ENCODE results near the gene UBE2E3.

Gene UBE2E3

GRCh38 chr2:180959787-180960186, 20.6 kb upstream of the UBE2E3 start:
- no peaks in the 10 kb centered on the region for H3K36me3 ChIP-seq (ENCODE audit: insufficient read depth, low read length)
- H2AFZ ChIP-seq (ENCODE audit: low read depth, low read length), result no peak overlapping the region
- no peak for DNase-seq
- peaks cover 45% of the 10 kb centered on the region for H3K27me3 ChIP-seq (ENCODE audit: insufficient read depth, low read length, poor library complexity)
- no peak overlapping the region for H3K4me2 ChIP-seq (ENCODE audit: insufficient read depth, low read length)
- no peak overlapping the region for H3K4me3 ChIP-seq (ENCODE audit: low read depth in 1 of 2, low read length in 2 of 2)
- no peak for ATAC-seq (ENCODE audit: insufficient read depth, low read depth)
- H4K20me1 ChIP-seq (ENCODE audit: insufficient read depth, low read length), result no peaks in the 10 kb centered on the region
- no peaks in the 10 kb centered on the region for H3K79me2 ChIP-seq (ENCODE audit: insufficient read depth, low read length)
- H3K4me1 ChIP-seq (ENCODE audit: insufficient read depth, low read length), result no peaks in the 10 kb centered on the region
- no peak for TF ChIP-seq EZH2 (IDR thresholded peaks at IDR 0.05; ENCODE audit: borderline replicate concordance, low read depth, low read length, severe bottlenecking)
- TF ChIP-seq, protein P1, sequence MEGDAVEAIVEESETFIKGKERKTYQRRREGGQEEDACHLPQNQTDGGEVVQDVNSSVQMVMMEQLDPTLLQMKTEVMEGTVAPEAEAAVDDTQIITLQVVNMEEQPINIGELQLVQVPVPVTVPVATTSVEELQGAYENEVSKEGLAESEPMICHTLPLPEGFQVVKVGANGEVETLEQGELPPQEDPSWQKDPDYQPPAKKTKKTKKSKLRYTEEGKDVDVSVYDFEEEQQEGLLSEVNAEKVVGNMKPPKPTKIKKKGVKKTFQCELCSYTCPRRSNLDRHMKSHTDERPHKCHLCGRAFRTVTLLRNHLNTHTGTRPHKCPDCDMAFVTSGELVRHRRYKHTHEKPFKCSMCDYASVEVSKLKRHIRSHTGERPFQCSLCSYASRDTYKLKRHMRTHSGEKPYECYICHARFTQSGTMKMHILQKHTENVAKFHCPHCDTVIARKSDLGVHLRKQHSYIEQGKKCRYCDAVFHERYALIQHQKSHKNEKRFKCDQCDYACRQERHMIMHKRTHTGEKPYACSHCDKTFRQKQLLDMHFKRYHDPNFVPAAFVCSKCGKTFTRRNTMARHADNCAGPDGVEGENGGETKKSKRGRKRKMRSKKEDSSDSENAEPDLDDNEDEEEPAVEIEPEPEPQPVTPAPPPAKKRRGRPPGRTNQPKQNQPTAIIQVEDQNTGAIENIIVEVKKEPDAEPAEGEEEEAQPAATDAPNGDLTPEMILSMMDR (IDR thresholded peaks at IDR 0.05; ENCODE audit: borderline replicate concordance, extremely low read depth, low read length, poor library complexity, severe bottlenecking), result no peak
- no peaks in the 10 kb centered on the region for H3K9me3 ChIP-seq (ENCODE audit: insufficient read depth, low read length, severe bottlenecking)
- H3K9ac ChIP-seq (ENCODE audit: low read depth, low read length), result no peak overlapping the region
- no peak overlapping the region for H3K27ac ChIP-seq (ENCODE audit: low read length)

DNA sequence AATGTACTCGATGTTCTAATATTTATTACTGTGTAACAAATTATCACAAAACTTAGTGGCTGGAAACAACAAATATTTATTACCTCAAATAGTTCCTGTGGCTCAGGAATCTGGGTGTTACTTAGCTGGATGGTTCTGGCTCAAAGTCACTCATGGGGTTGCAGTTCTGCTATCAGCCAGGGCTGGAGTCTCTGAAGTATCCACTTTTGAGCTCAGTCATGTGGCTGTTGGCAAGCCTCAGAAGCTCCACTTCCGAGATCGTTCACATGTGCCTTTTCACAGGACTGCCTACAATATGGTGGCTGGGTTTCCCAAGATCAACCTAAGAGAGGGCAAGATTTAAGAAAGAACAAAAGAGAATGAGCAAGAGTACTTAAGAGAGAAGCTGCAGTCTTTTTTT, 19.4 kb upstream of the UBE2E3 start:
- TF ChIP-seq, protein P1 (IDR thresholded peaks at IDR 0.05; ENCODE audit: borderline replicate concordance, extremely low read depth, low read length, poor library complexity, severe bottlenecking), result no peak
- TF ChIP-seq EZH2 (IDR thresholded peaks at IDR 0.05; ENCODE audit: borderline replicate concordance, low read depth, low read length, severe bottlenecking), result no peak
- ATAC-seq (ENCODE audit: insufficient read depth, low read depth), result no peak

DNA sequence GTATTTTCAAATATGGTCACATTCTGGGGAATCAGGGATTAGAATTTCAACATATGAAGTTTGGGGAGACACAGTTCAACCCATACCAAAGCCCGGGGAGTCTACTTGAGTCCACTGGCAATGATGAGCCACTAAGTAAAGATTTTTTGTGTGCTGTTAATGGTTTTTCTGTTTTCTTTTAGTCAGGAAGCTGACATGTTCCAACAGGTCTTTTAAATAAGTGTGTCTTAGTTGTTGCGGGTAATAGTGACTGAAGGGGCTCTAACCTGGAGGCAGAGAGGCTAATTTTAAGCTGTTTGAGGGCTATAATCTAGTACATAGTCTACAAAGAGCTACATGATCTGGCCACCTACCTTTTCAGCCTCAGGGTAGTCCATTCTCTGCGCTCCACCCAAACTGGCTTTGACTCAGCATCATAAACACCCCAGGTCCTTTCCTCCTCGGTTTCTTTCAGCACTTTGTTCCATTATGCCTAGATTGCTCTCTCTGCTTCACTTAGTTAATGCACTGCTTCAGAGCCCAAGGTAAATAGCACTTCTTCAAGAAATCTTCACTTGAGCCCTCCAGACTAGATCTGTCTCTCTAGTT, 17.6 kb upstream of the UBE2E3 start:
- H3K4me2 ChIP-seq (ENCODE audit: insufficient read depth, low read length), result no peak overlapping the region
- DNase-seq (no peak), ATAC-seq (ENCODE audit: insufficient read depth, low read depth) (no peak)
- no peak overlapping the region for H2AFZ ChIP-seq (ENCODE audit: low read depth, low read length)
- TF ChIP-seq EZH2 (IDR thresholded peaks at IDR 0.05; ENCODE audit: borderline replicate concordance, low read depth, low read length, severe bottlenecking), result no peak
- TF ChIP-seq, protein P1 (IDR thresholded peaks at IDR 0.05; ENCODE audit: borderline replicate concordance, extremely low read depth, low read length, poor library complexity, severe bottlenecking), result no peak
- no peaks in the 10 kb centered on the region for H3K4me1 ChIP-seq (ENCODE audit: insufficient read depth, low read length)
- no peaks in the 10 kb centered on the region for H4K20me1 ChIP-seq (ENCODE audit: insufficient read depth, low read length)
- H3K27ac ChIP-seq (ENCODE audit: low read length), result no peak overlapping the region
- H3K9ac ChIP-seq (ENCODE audit: low read depth, low read length), result no peak overlapping the region
- no peaks in the 10 kb centered on the region for H3K79me2 ChIP-seq (ENCODE audit: insufficient read depth, low read length)
- H3K9me3 ChIP-seq (ENCODE audit: insufficient read depth, low read length, severe bottlenecking), result no peaks in the 10 kb centered on the region
- H3K27me3 ChIP-seq (ENCODE audit: insufficient read depth, low read length, poor library complexity), result peaks cover 39% of the 10 kb centered on the region
- no peaks in the 10 kb centered on the region for H3K36me3 ChIP-seq (ENCODE audit: insufficient read depth, low read length)
- H3K4me3 ChIP-seq (ENCODE audit: low read depth in 1 of 2, low read length in 2 of 2), result no peak overlapping the region

More for the DNA sequence above, 19.4 kb upstream of the UBE2E3 start:
- no peak overlapping the region for H2AFZ ChIP-seq (ENCODE audit: low read depth, low read length)
- H4K20me1 ChIP-seq (ENCODE audit: insufficient read depth, low read length), result no peaks in the 10 kb centered on the region
- no peaks in the 10 kb centered on the region for H3K9me3 ChIP-seq (ENCODE audit: insufficient read depth, low read length, severe bottlenecking)
- no peak for DNase-seq
- no peaks in the 10 kb centered on the region for H3K79me2 ChIP-seq (ENCODE audit: insufficient read depth, low read length)
- H3K4me2 ChIP-seq (ENCODE audit: insufficient read depth, low read length), result no peak overlapping the region
- H3K4me3 ChIP-seq (ENCODE audit: low read depth in 1 of 2, low read length in 2 of 2), result no peak overlapping the region
- no peak overlapping the region for H3K9ac ChIP-seq (ENCODE audit: low read depth, low read length)
- H3K36me3 ChIP-seq (ENCODE audit: insufficient read depth, low read length), result no peaks in the 10 kb centered on the region
- H3K27me3 ChIP-seq (ENCODE audit: insufficient read depth, low read length, poor library complexity), result peaks cover 41% of the 10 kb centered on the region
- H3K4me1 ChIP-seq (ENCODE audit: insufficient read depth, low read length), result no peaks in the 10 kb centered on the region
- no peak overlapping the region for H3K27ac ChIP-seq (ENCODE audit: low read length)
